ENCODE measurements around the gene DIP2B.

DNA sequence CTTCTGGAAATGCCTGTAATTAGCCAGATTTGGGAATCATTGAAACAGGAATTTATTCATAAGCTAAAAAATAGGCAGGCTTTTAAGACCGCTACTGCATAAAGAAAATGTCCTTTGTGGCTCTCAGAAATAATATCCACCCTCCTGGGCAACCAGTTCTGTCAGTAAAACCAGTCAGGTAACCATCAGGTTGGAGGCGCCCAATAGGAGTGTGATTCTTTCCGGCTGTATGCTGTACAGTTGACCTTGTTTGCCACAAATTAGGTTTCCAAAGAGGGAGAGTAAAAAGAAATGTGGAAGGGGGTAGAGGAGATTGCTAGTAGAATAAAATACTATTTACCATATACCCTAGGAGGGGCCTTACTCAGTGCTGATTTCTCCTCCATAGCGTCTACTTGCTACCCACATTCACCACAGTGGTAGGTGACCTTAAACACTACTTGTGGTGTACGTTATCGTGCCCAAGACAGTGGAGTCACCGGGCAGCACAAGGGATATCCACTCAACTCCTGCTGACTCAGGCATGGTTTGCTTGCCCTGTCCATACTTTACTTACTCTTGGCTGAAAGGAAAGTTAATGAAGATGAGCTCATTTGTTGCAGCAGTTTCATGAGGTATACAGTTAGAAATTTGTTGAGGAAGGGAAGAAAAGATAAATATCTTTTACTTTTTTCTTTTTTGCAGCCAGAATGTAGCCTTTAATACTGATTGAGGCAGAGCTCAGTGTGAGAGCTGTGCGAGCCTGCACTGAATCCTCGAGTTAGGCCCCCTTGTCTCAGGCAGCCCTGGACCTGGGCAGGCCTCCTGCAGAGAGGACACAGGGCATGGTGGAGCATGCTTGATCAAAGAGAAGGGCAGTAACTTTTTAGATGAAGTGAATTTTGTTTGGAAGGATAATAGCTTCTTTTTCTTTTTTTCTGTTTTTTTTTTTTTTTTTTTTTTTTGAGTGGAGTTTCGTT is 76.7 kb downstream of the DIP2B start:
- TF ChIP-seq, protein P1, sequence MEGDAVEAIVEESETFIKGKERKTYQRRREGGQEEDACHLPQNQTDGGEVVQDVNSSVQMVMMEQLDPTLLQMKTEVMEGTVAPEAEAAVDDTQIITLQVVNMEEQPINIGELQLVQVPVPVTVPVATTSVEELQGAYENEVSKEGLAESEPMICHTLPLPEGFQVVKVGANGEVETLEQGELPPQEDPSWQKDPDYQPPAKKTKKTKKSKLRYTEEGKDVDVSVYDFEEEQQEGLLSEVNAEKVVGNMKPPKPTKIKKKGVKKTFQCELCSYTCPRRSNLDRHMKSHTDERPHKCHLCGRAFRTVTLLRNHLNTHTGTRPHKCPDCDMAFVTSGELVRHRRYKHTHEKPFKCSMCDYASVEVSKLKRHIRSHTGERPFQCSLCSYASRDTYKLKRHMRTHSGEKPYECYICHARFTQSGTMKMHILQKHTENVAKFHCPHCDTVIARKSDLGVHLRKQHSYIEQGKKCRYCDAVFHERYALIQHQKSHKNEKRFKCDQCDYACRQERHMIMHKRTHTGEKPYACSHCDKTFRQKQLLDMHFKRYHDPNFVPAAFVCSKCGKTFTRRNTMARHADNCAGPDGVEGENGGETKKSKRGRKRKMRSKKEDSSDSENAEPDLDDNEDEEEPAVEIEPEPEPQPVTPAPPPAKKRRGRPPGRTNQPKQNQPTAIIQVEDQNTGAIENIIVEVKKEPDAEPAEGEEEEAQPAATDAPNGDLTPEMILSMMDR (IDR thresholded peaks at IDR 0.05): no peak
- no peak for TF ChIP-seq EP300 (IDR thresholded peaks at IDR 0.05)
- TF ChIP-seq POLR2A (IDR thresholded peaks at IDR 0.05): no peak
- TF ChIP-seq POLR2AphosphoS5 (IDR thresholded peaks at IDR 0.05): no peak
